ENCODE results near the gene LIME1.

GRCh38 chr20:63734111-63734945 lies 2.1 kb upstream of the LIME1 start:
- TF ChIP-seq CTCF (IDR thresholded peaks at IDR 0.05), result no peak
- no peak for TF ChIP-seq POLR2A (IDR thresholded peaks at IDR 0.05)
